HepG2 (cell line): ENCODE results near the gene PARN. TPM values are rescaled to one million over a fixed set of nuclear protein-coding genes. Genes with fewer than 3 reads are reported as not detected.

Experiments used
- ARNT ChIP-seq: fragments of 450-650 bp; IDR thresholded peaks from 2 replicates; pipeline ENCODE4 v1.6.1; 2017
- ATRX ChIP-seq: sonication (generic); formaldehyde crosslinking; IDR thresholded peaks from 2 replicates; pipeline ENCODE4 v1.4.0; 2020; ENCODE audit warnings: missing genetic modification reagents, borderline replicate concordance
- CREM ChIP-seq, 2 experiments: sonication (generic) in 1 of 2; formaldehyde crosslinking in 1 of 2; IDR thresholded peaks; 2 replicates each; pipeline versions ENCODE4 v1.4.0 to v1.6.1; 2016 to 2020; ENCODE audit warnings: antibody characterized with exemption in 1 of 2, mild to moderate bottlenecking in 1 of 2, missing genetic modification reagents in 1 of 2
- DNMT3B ChIP-seq: conservative IDR thresholded peaks from 2 replicates; pipeline ENCODE4 v1.6.1; 2016; ENCODE audit warnings: missing biosample characterization, control low read depth
- ELF3 ChIP-seq: IDR thresholded peaks from 2 replicates; pipeline ENCODE4 v1.6.1; 2016; ENCODE audit warnings: missing genetic modification reagents, missing compliant biosample characterization
- ETV5 ChIP-seq: IDR thresholded peaks from 2 replicates; pipeline ENCODE4 v1.6.1; 2018; ENCODE audit warnings: missing biosample characterization, missing genetic modification reagents, inconsistent platforms, borderline replicate concordance
- KLF13 ChIP-seq: sonication (generic); formaldehyde crosslinking; IDR thresholded peaks from 2 replicates; pipeline ENCODE4 v1.4.0; 2020; ENCODE audit warnings: mild to moderate bottlenecking, missing genetic modification reagents
- MXD3 ChIP-seq: IDR thresholded peaks from 2 replicates; pipeline ENCODE4 v1.6.1; 2016; ENCODE audit warnings: mild to moderate bottlenecking, missing biosample characterization, missing genetic modification reagents
- NCOA1 ChIP-seq: sonication (generic); formaldehyde crosslinking; IDR thresholded peaks from 2 replicates; pipeline ENCODE4 v1.9.0; 2021; ENCODE audit warnings: missing genetic modification reagents
- NCOA2 ChIP-seq: sonication (generic); formaldehyde crosslinking; IDR thresholded peaks from 2 replicates; pipeline ENCODE4 v1.8.0; 2022; ENCODE audit warnings: inconsistent platforms
- RNF219 ChIP-seq: sonication (generic); formaldehyde crosslinking; IDR thresholded peaks from 2 replicates; pipeline ENCODE4 v1.5.0; 2020; ENCODE audit warnings: mild to moderate bottlenecking, missing genetic modification reagents
- TARDBP ChIP-seq: sonication (generic); formaldehyde crosslinking; IDR thresholded peaks from 2 replicates; pipeline ENCODE4 v1.8.0; 2022; ENCODE audit warnings: mild to moderate bottlenecking, missing genetic modification reagents
- THAP7 ChIP-seq: sonication (generic); formaldehyde crosslinking; IDR thresholded peaks from 2 replicates; pipeline ENCODE4 v1.8.1; 2023; ENCODE audit warnings: mild to moderate bottlenecking, missing genetic modification reagents
- ZBTB44 ChIP-seq: sonication (generic); formaldehyde crosslinking; IDR thresholded peaks from 2 replicates; pipeline ENCODE4 v1.4.0; 2020; ENCODE audit warnings: missing genetic modification reagents
- ZNF121 ChIP-seq: sonication (generic); formaldehyde crosslinking; IDR thresholded peaks from 2 replicates; pipeline ENCODE4 v1.5.0; 2020; ENCODE audit warnings: mild to moderate bottlenecking, missing genetic modification reagents
- ZNF224 ChIP-seq: sonication (generic); formaldehyde crosslinking; IDR thresholded peaks from 2 replicates; pipeline ENCODE4 v1.5.0; 2020; ENCODE audit warnings: mild to moderate bottlenecking, missing genetic modification reagents
- ZNF383 ChIP-seq: sonication (generic); formaldehyde crosslinking; IDR thresholded peaks from 2 replicates; pipeline ENCODE4 v1.4.0; 2020; ENCODE audit warnings: missing genetic modification reagents, mild to moderate bottlenecking, borderline replicate concordance
- ZNF800 ChIP-seq: sonication (generic); formaldehyde crosslinking; IDR thresholded peaks from 2 replicates; pipeline ENCODE4 v1.4.0; 2020; ENCODE audit warnings: missing genetic modification reagents
- polyA plus RNA-seq, 8 experiments: library from polyadenylated mRNA; depleted of rRNA in 3 of 8; stranded (reverse) in 7 of 8; unstranded in 1 of 8; fragments of >200 nt; fragmentation: Illumina TruSeq in 4 of 8; extraction: Trizol in 4 of 8; gene quantifications; 2 replicates each; pipeline versions ENCODE4 v1.2.1 to v1.2.3, GENCODE V29; 2011 to 2016; ENCODE audit warnings: low read depth in 4 of 8, missing spikeins in 1 of 8, mixed read lengths in 1 of 8; ENCODE audit not compliant: insufficient read depth in 1 of 8
- total RNA-seq, 5 experiments: library from RNA; depleted of rRNA; stranded (reverse); fragments of >200 nt; fragmentation: Illumina TruSeq; extraction: Trizol; gene quantifications; 2 replicates each; pipeline ENCODE4 v1.2.3, GENCODE V29; 2016; ENCODE audit warnings: low read depth in 1 of 5

The PARN gene
- total and polyA plus RNA-seq, 2 of the 13 experiments (the other 11 are each of a cell fraction or from before 2014, with no cell fraction given) = 13.3 to 47.6 TPM

- no peak for TF ChIP-seq ZNF800 (CRISPR knock-in tag)
- TF ChIP-seq RNF219 (CRISPR knock-in tag) = no peak
- 0 out of 2 replicates have a peak, but pooled peaks have one; percentile 24 for TF ChIP-seq NCOA2 (CRISPR knock-in tag)
- TF ChIP-seq ATRX (CRISPR knock-in tag) = no peak
- TF ChIP-seq DNMT3B (CRISPR knock-in tag) = peak; percentile 89
- TF ChIP-seq TARDBP (CRISPR knock-in tag) = peak; percentile 58; the same call in 1 of the 2 replicates
- TF ChIP-seq KLF13 = no peak
- TF ChIP-seq ZBTB44 (CRISPR knock-in tag) = 0 out of 2 replicates have a peak, but pooled peaks have one; percentile 10
- no peak for TF ChIP-seq ZNF224
- peak; percentile 61; the same call in 1 of the 2 replicates for TF ChIP-seq ZNF121
- no peak for TF ChIP-seq NCOA1 (CRISPR knock-in tag)
- no peak; the same call in 1 of the 2 replicates for TF ChIP-seq CREM (IDR thresholded peaks at IDR 0.05)
- TF ChIP-seq CREM (CRISPR knock-in tag; IDR thresholded peaks at IDR 0.05) = no peak
- TF ChIP-seq ELF3 (CRISPR knock-in tag) = peak; percentile 22; the same call in 1 of the 2 replicates
- no peak for TF ChIP-seq ZNF383 (CRISPR knock-in tag)
- TF ChIP-seq THAP7 = peak; percentile 56; the same call in 1 of the 2 replicates
- TF ChIP-seq ARNT = no peak
- TF ChIP-seq ETV5 (CRISPR knock-in tag) = no peak; the same call in 1 of the 2 replicates
- 0 out of 2 replicates have a peak, but pooled peaks have one; percentile 50 for TF ChIP-seq MXD3
These were observed 128.5 kb downstream of the PARN start (continued) for GRCh38 chr16:14501331-14502255.
